Small intestine (tissue), 7 donors: Measurements from ENCODE around the gene FBN1. TPM values are rescaled to one million over a fixed set of nuclear protein-coding genes. Genes with fewer than 3 reads are reported as not detected.

Experiments
- DNase-seq, 2 donors: peaks; one replicate each; pipeline versions ENCODE4 v3.0.0 to v3.0.0-alpha.2; 2013
- FAIRE-seq: peaks from 2 replicates; lab custom pipeline; 2012; peaks lifted over from hg19 to GRCh38; lab: Jason Lieb, UNC
- H3K27ac ChIP-seq, 3 donors: one replicate each; pipeline ENCODE4 v1.5.1; 2013; ENCODE audit warnings: low read length in 2 of 3, mild to moderate bottlenecking in 2 of 3, control low read depth in 1 of 3, inconsistent platforms in 1 of 3, low read depth in 1 of 3, moderate library complexity in 1 of 3
- H3K27me3 ChIP-seq, 3 donors: one replicate each; pipeline ENCODE4 v1.6.1; 2013; ENCODE audit warnings: low read length in 3 of 3, inconsistent platforms in 1 of 3; ENCODE audit not compliant: control insufficient read depth in 3 of 3, insufficient read depth in 3 of 3
- H3K36me3 ChIP-seq, 3 donors: one replicate each; pipeline ENCODE4 v1.6.1; 2013; ENCODE audit warnings: low read length in 3 of 3, inconsistent platforms in 1 of 3, low read depth in 1 of 3, mild to moderate bottlenecking in 1 of 3, moderate library complexity in 1 of 3; ENCODE audit not compliant: control insufficient read depth in 3 of 3, insufficient read depth in 2 of 3
- H3K4me1 ChIP-seq, 3 donors: one replicate each; pipeline ENCODE4 v1.6.1; 2013; ENCODE audit warnings: low read length in 2 of 3, inconsistent platforms in 1 of 3, low read depth in 1 of 3, mild to moderate bottlenecking in 1 of 3, moderate library complexity in 1 of 3; ENCODE audit not compliant: control insufficient read depth in 3 of 3, insufficient read depth in 2 of 3
- H3K4me3 ChIP-seq, 3 donors: one replicate each; pipeline ENCODE4 v1.5.1; 2013; ENCODE audit warnings: low read length in 3 of 3, control low read depth in 1 of 3, inconsistent platforms in 1 of 3, low read depth in 1 of 3, mild to moderate bottlenecking in 1 of 3, moderate library complexity in 1 of 3
- H3K9me3 ChIP-seq, 2 donors: one replicate each; pipeline ENCODE4 v1.6.1; 2013; ENCODE audit warnings: low read depth in 1 of 2, low read length in 1 of 2; ENCODE audit not compliant: control insufficient read depth in 2 of 2, insufficient read depth in 1 of 2
- WGBS, 3 donors: extraction: QIAGEN DNeasy Blood & Tissue Kit; methylation state at CpG; one replicate each; pipeline ENCODE4 v1.1.7; 2013; 5-methylcytosine and 5-hydroxymethylcytosine counted together
- polyA plus RNA-seq, 4 donors: library from polyadenylated mRNA; stranded (reverse) in 3 of 4; unstranded in 1 of 4; fragments of 200-250 nt in 3 of 4; fragments of 120-200 nt in 1 of 4; gene quantifications; one replicate each; pipeline versions ENCODE4 v1.2.1 to v1.2.3, GENCODE V29; 2013
- donor health status: healthy with polysubstance abuse.
- donor health status: control.
- donor health status: control.
- donor health status: Bipolar disorder and iron deficiency.
- donor health status: healthy.

The FBN1 gene
- polyA plus RNA-seq, 4 donors = 1.1 to 33.9 (median 11.3) TPM

GRCh38 chr15:48609486-48609885 lies 36.0 kb downstream of the FBN1 start:
- FAIRE-seq (no peak), DNase-seq (no peak)
- 65 to 69% (median 66%) methylated on average over 3 of the region's 3 CpGs for WGBS, 3 donors
- Histone ChIP-seq H3K27me3 (no peaks in the 10 kb centered on the region), H3K4me3 (no peak overlapping the region), H3K9me3 (no peaks in the 10 kb centered on the region), H3K4me1 (no peaks in the 10 kb centered on the region), H3K27ac (no peak overlapping the region), H3K36me3 (peaks cover 0 to 4% (median 0%) of the 10 kb centered on the region in 3 donors)

GRCh38 chr15:48607846-48608245 lies 37.7 kb downstream of the FBN1 start:
- DNase-seq = no peak
- 69 to 73% (median 72%) methylated on average over 3 of the region's 3 CpGs for WGBS, 3 donors
- no peak overlapping the region for H3K4me3 ChIP-seq
- H3K4me1 ChIP-seq = no peaks in the 10 kb centered on the region
- FAIRE-seq = no peak
- no peaks in the 10 kb centered on the region for H3K27me3 ChIP-seq
- H3K36me3 ChIP-seq = peaks cover 0 to 4% (median 0%) of the 10 kb centered on the region in 3 donors
- H3K9me3 ChIP-seq = no peaks in the 10 kb centered on the region
- H3K27ac ChIP-seq = no peak overlapping the region

GRCh38 chr15:48604567-48604966 lies 40.9 kb downstream of the FBN1 start:
- no peaks in the 10 kb centered on the region for H3K4me1 ChIP-seq
- no peak for FAIRE-seq

GRCh38 chr15:48603922-48604321 lies 41.6 kb downstream of the FBN1 start:
- Histone ChIP-seq H3K36me3 (no peaks in the 10 kb centered on the region), H3K4me1 (no peaks in the 10 kb centered on the region), H3K4me3 (no peak overlapping the region), H3K27ac (no peak overlapping the region), H3K9me3 (no peaks in the 10 kb centered on the region), H3K27me3 (no peaks in the 10 kb centered on the region)
- DNase-seq (no peak), FAIRE-seq (no peak)
- WGBS, 3 donors = 48 to 57% (median 55%) methylated on average over 3 of the region's 3 CpGs

More at GRCh38 chr15:48604567-48604966, 40.9 kb downstream of the FBN1 start:
- Histone ChIP-seq H3K4me3 (no peak overlapping the region), H3K9me3 (no peaks in the 10 kb centered on the region), H3K27ac (no peak overlapping the region), H3K27me3 (no peaks in the 10 kb centered on the region), H3K36me3 (peaks cover 0 to 3% (median 0%) of the 10 kb centered on the region in 3 donors)
- no peak for DNase-seq

- Histone ChIP-seq H3K27ac (peak overlapping the region in 2 of 3 donors; percentile 48 to 61), H3K36me3 (no peaks in the 10 kb centered on the region), H3K4me3 (no peak overlapping the region), H3K27me3 (no peaks in the 10 kb centered on the region), H3K4me1 (no peaks in the 10 kb centered on the region), H3K9me3 (no peaks in the 10 kb centered on the region)
- FAIRE-seq = no peak
- no peak for DNase-seq
- WGBS, 3 donors = 74 to 79% (median 76%) methylated on average over 6 of the region's 6 CpGs
Observed at GRCh38 chr15:48603123-48603500, 42.4 kb downstream of the FBN1 start.

- DNase-seq (no peak), FAIRE-seq (no peak)
- Histone ChIP-seq H3K27ac (no peak overlapping the region), H3K4me1 (no peaks in the 10 kb centered on the region), H3K4me3 (no peak overlapping the region), H3K27me3 (no peaks in the 10 kb centered on the region), H3K9me3 (no peaks in the 10 kb centered on the region), H3K36me3 (no peaks in the 10 kb centered on the region)
- 63 to 83% (median 78%) methylated on average over 4 of the region's 4 CpGs for WGBS, 3 donors
Observed at GRCh38 chr15:48602358-48603122, 43.0 kb downstream of the FBN1 start.

GRCh38 chr15:48601095-48601494 lies 44.4 kb downstream of the FBN1 start:
- no peaks in the 10 kb centered on the region for H3K36me3 ChIP-seq
- 67 to 77% (median 72%) methylated on average over 4 of the region's 4 CpGs for WGBS, 3 donors
- no peak overlapping the region for H3K4me3 ChIP-seq
- no peaks in the 10 kb centered on the region for H3K27me3 ChIP-seq
- DNase-seq = no peak
- no peak overlapping the region for H3K27ac ChIP-seq
- FAIRE-seq = no peak
- no peaks in the 10 kb centered on the region for H3K9me3 ChIP-seq
- H3K4me1 ChIP-seq = no peaks in the 10 kb centered on the region

- Histone ChIP-seq H3K9me3 (no peaks in the 10 kb centered on the region), H3K4me1 (no peaks in the 10 kb centered on the region), H3K27ac (no peak overlapping the region), H3K36me3 (no peaks in the 10 kb centered on the region), H3K4me3 (no peak overlapping the region), H3K27me3 (no peaks in the 10 kb centered on the region)
- DNase-seq (no peak), FAIRE-seq (no peak)
- WGBS, 3 donors = 73 to 90% (median 88%) methylated on average over 4 of the region's 4 CpGs
Observed at GRCh38 chr15:48596841-48597240, 48.7 kb downstream of the FBN1 start.

GRCh38 chr15:48596415-48596814 lies 49.1 kb downstream of the FBN1 start:
- Histone ChIP-seq H3K36me3 (no peaks in the 10 kb centered on the region), H3K4me1 (no peaks in the 10 kb centered on the region), H3K27me3 (no peaks in the 10 kb centered on the region), H3K4me3 (no peak overlapping the region), H3K9me3 (no peaks in the 10 kb centered on the region), H3K27ac (no peak overlapping the region)
- 79 to 85% (median 80%) methylated on average over 4 of the region's 4 CpGs for WGBS, 3 donors
- FAIRE-seq (no peak), DNase-seq (no peak)
